Cardiac septum (tissue), 1 donor: ENCODE measurements around the gene PPP1R3D. TPM values are rescaled to one million over a fixed set of nuclear protein-coding genes. Genes with fewer than 3 reads are reported as not detected.
"Not testable (repeated sequence)": the region's sequence is repeated elsewhere in the genome, so short reads cannot be mapped to it uniquely, and the experiment has no call there.

Experiments
- DNase-seq: peaks from one replicate; pipeline ENCODE4 v3.0.0-alpha.2; 2020; ENCODE audit warnings: low spot score
- intact Hi-C: fragments of 100-400 bp; cut with DNase I; formaldehyde crosslinking; loops from one replicate; pipeline ENCODE4 v1.14.0; 2022
- total RNA-seq: library from RNA; stranded (reverse); fragmentation: NEBNext Ultra II Directional; extraction: Animal tissue kit (Norgen Biotek cat#: 25700); gene quantifications from one replicate; pipeline ENCODE4 v1.2.1, GENCODE V29; 2021
- donor health status: DM: no; HTN: no; CAD: no.

Gene PPP1R3D
- total RNA-seq, 1 donor from 2014 or later: 7.2 TPM

DNA sequence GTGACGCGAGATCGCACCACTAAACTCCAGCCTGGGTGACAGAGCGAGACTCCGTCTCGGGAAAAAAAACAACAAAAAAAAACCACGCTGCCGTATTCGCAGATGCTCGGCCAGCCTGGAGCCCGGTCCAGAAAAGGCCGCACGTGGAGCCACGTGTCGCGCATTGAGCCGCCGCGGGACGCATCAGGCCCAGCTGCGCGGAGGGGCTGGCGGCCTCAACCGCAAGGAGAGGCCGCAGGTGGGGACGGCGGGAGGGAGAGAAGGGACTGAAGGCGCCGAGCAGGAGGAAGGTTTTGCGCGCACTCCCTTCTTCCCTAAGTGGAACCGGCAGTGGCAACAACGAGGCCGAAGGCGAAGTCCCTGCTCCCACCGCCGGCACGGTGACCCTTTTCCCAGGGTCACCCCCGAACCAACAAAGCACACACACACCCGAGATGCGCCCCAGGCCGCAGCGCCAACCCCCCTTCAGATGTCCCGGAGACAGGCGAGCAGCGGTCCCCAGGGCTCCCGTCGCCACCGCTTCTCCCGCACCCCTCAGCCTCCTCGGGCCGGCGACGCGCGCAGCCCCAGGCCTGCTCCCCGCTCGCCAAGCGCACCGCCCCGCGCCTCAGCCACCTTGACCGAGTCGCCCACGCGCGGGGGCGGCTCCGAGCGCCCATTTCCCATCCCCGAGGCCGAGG, 7.3 kb downstream of the PPP1R3D start:
- intact Hi-C loops: no loop called here
- no peak for DNase-seq

DNA sequence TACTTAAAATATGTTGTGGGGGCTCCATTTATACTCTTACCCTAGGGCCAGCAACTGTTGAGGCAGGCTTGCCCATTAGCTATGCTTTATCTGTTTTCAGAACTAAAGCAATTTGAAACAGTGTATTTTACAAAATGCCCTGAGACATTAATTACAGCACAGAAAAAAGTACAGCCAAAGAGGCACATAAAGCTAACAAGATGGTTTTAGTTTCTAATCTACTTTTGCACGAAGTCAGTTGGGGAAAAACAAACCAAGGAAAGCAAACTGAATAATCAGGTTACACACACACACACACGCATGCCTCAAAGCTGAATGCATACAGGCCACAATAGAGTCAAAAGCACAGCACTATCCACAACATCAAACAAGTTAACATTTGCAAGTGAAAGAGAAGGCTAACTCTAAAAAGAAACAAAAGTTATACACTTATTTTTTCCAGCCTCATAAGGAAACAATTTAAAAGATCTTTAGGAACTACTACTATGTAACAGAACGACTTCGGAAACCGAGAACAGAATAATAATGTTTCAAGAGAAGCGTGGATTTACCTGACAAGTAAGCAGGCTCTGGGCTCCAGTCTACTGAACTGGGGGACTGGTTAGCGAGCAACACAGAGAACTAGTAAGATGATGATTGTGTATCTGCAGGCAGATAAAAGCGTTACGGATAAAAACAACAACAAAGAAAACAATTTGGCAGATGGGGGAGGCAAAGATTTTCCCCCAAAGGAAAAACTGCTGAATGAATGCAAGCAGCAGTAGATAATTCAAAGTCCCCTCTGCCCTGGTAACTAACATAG, 8.4 kb downstream of the PPP1R3D start:
- DNase-seq: no peak
- intact Hi-C loops: no loop called here

DNA sequence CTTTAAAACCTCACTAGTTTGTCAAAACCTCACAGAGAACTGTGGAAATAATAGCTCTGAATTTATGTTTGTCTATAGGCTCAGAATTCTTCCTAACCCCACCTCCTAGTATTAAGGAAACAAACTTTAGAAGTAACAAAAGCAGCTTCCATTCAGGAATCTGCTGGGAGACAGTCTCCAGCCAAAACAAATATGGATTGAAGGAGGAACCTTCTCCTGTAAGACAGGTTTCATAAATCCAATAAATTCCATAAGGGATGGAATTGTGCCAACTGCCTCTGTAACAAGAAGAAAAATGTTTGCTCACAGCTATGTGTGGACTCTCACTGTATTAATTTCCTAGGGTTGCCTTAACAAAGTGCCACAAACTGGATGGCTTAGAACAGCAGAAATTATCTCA, 14.2 kb downstream of the PPP1R3D start:
- intact Hi-C loops: no loop called here
- DNase-seq: no peak

DNA sequence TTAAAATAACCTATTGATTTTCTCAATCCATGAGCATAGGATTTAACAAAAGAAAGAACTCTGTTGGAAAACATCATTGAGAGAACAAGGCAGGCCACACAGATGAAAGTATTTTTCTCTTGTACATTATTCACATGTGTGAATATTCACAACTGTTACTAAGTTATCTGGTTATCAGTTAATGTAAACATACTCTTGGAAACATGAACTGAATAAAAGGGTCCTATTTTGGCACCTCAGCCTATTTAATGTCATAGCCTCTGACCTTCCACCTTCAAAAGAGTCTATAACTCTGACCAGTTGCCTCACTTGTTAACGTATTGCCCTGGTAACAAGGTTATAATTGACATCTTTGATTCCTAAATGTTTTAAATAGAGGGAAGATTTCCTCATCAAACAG, 14.7 kb downstream of the PPP1R3D start:
- no peak for DNase-seq
- intact Hi-C loops: no loop called here

DNA sequence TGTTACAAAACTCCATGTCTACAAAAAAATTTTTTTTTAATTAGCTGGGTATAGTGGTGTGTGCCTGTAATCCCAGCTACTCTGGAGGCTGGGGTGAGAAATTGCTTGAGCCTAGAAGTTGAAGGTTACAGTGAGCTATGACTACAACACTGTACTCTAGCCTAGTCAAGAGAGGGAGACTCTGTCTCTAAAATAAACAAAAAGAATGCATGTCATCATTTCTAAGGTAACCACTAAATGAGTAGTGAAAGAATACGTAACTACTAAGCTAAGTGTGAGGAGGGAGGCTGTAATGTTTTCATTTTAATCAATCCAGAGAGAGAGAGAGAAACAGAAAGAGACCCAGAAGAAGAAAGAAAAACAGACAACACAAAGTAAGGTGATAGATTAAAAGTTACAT, 16.6 kb downstream of the PPP1R3D start:
- intact Hi-C loops: no loop called here

DNA sequence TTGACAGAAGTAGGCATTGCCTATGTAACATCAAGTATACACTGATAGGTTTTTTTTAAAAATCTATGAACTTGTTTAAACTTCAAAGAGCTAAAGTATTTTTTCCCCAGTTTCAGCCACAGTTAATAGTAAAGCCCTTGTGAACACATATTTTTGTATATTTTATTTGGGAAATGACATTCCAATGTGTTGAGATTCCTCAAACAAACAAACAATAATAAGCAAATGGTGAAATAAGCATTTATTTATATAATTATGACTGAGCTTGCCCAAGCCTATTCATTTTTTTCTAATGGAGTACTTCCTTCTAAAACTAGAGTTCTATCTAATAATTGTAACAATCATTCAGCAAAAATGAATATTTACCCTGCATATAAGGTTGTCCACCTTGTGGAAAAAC, 19.2 kb downstream of the PPP1R3D start:
- DNase-seq: no peak
- intact Hi-C loops: no loop called here

More for the DNA sequence above, 16.6 kb downstream of the PPP1R3D start:
- DNase-seq: no peak

DNA sequence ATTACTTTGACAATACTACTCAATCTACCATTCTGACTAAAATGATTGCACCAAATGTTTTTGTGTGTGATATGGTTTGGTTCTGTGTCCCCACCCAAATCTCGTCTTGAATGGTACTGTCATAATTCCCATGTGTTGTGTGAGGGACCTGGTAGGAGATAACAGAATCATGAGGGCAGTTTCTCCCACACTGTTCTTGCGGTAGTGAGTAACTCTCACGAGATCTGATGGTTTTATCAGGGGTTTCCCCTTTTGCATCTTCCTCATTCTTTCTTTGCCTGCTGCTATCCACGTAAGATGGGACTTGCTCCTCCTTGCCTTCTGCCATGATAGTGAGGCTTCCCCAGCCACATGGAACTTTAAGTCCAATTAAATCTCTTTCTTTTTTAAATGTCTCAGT, 27.5 kb downstream of the PPP1R3D start:
- no peak for DNase-seq
- intact Hi-C loops: no loop called here

DNA sequence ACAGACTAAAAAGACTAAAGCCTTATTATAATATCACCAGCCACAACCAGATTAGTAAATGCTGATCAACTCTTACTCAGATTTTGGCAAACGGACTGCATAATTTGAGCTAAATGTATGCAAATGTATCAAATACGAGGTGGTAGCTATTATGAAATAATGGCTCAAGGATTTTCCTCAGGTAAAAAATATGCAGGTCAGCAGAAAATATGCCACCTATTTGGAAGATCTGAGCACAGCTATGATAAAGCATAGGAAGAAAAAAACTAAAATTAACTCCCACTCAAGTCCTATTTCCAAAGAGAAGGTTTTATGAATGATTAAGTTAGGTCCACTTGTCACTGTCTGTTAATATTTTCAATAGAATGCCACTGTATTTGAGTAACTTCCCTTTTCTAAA, 29.1 kb downstream of the PPP1R3D start:
- intact Hi-C loops: no loop called here
- no peak for DNase-seq

DNA sequence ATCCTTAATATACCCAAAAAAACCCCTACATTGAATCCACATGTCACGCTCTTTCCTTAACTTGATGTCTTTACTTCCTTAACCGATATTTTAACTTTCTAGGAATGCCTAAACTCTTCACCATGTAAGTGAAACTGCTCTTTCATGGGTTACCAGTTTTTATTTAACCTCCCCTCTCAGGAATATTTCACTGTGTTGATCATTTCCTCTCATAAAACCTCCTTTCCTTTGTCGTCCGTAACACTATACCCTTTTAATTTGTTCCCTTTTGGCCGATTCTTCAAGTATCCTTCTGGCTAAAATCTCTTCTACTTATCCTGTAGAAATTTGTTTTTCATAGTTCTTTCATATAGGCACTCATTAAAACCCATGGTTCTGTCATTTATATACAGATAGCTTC, 31.2 kb downstream of the PPP1R3D start:
- DNase-seq: no peak
- intact Hi-C loops: no loop called here

DNA sequence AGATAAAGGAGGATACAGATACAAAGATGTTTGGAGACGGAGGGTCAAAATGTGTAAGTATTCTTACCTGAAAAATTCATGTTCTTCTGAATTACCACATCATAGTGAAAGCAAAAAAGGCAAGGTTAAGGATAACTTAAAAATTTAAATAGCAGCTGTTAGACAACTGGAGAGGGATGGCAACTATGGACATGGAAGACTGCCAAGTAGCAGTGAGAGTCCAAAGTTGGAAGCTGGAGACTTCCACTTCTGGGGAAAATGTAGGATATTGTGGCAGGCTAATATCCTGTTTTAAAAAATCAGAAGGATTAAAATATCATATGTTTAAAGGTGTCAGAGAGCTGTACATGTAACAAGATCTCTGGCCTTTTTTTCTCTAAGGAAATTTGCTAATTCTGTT, 36.5 kb downstream of the PPP1R3D start:
- intact Hi-C loops: no loop called here
- no peak for DNase-seq

DNA sequence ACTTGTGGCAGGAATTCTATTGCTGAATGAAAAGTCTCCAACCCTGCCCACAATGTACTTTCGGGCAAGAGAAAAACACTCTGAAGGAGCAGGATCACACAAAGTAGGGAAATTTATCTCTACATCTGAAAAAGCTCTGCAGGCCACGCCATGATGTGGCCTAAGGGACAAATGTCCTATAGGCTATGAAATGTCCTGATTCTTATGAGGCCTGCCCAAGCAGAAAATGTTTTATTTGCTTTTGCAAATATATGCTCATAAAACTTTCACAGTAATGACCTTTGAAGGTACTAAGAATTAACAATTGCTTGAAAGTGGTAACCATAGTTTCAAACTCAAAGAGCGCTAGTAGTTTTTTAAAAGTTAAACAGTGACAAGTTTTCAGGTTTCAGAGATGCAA, 37.6 kb downstream of the PPP1R3D start:
- intact Hi-C loops: no loop called here
- no peak for DNase-seq

DNA sequence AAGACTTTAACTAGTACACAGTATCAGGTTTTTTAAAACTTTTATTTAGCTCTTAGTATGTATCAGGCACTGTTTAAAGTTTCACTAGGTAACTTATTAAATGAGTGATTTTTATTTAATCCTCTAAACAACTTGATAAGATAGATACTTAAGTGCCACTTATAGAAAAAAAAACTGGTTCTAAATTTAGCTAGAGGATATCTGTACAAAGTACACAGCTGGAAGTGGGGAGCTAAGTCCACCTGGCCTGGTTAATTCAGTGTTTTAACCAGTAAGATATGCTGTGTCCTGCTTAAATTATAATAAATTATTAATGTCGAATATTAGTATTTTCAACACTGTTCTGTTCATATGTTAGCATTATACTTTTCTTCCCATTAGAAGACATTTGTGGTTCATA, 44.2 kb downstream of the PPP1R3D start:
- DNase-seq: no peak
- intact Hi-C loops: no loop called here

DNA sequence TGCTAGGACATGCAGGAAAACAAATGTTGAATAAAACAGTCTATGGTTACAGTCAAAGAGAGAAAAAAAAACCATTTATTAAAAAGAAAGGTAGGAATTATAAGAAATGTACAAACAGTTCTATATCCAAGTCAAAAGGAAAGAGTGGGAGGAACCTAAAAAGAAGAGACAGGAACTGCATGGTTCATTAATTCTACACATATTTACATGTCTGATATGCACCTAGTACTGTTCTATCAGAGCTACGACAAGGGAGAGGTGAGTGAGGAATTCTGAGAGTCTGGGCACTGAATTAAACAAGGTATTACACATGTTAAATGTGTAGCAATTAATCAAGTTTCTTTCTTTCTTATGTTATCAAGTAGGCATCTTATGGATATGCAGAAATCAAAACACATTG, 48.5 kb downstream of the PPP1R3D start:
- intact Hi-C loops: no loop called here
- DNase-seq: no peak

DNA sequence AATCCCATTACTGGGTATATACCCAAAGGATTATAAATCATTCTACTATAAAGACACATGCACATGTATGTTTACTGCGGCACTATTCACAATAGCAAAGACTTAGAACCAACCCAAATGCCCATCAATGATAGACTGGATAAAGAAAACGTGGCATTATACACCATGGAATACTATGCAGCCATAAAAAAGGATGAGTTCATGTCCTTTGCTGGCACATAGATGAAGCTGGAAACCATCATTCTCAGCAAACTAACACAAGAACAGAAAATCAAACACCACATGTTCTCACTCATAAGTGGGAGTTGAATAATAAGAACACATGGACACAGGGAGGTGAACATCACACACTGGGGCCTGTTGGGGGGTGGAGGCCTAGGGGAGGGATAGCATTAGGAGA, 50.1 kb downstream of the PPP1R3D start:
- intact Hi-C loops, DNase-seq: not testable (repeated sequence)

DNA sequence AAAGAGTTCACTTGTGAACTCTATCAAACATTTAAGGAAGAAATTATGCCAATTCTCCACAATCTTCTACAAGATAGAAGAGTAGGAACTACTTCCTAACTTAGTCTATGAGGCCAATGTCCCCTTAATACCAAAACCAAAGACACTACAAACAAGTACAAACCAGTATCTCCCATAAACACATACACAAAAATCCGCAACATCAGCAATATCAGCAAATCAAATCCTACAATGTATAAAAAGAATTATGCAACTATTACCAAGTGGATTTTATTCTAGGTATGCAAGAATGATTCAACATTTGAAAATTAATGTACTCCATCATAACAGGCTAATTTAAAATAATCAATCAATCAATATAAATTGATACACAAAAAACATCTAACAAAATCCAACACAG, 52.1 kb downstream of the PPP1R3D start:
- intact Hi-C loops: no loop called here
- DNase-seq: no peak

Other genes with a start within 250 kb of the PPP1R3D start
- gene SYCP2, start 6.7 kb downstream of the PPP1R3D start, total RNA-seq: 0.94 TPM
- 15.6 TPM for gene FAM217B, start 84 bp upstream of the PPP1R3D start, total RNA-seq
- 0.54 TPM for gene CDH26, start 18.1 kb upstream of the PPP1R3D start, total RNA-seq